T-helper 2 cell (primary cell): ENCODE results near the gene EHMT1.
A peak's percentile ranks its signal among the peaks of the same experiment; 100 is the strongest.

ENCODE experiments used
- DNase-seq, 5 experiments: peaks; one replicate each; pipeline versions ENCODE4 v3.0.0 to v3.0.0-alpha.2; 2012 to 2022

Gene EHMT1

DNA sequence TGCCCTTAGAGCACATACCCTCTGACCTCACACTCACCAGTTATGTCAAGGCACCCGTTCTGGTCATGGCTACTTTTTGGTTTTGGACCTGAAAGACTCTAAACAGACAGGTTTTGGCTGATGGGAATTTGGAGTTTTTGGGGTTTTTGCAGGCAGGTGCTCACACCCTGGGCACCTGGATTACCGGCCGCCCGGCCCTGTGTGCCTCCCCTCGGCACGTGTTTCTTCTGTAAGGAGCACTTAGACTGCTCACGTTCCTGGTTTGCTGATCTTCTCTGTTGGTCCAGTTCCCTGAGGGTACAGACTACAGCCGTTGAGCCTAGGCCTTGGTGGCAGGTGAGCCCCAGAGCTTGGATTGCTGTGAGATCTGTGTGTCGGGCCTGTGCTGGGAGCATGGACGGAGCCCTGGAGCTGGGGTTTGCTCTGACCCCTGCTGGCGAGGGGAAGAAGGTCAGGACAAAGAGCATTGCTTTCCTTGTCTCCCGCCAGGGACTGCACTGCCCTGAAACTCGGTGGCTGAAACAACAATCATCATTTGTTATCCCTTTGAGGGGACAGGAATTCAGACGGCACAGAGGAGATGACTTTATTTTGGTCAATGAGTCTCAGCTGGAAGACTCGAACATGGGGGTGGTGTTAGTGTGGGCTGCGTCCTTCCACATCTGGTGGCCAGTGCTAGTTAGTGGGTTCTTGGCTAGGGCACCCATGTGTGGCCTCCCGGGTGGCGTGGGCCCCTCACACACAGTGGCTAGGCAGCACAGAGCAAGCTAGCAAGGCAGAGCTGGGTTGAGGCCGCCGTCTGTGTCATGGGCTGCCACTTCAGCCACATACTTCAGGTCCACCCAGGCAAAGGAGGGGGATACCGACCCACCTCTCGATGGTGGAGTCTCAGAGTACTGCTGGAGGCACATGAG lies 76.4 kb downstream of the EHMT1 start:
- no peak for DNase-seq

DNA sequence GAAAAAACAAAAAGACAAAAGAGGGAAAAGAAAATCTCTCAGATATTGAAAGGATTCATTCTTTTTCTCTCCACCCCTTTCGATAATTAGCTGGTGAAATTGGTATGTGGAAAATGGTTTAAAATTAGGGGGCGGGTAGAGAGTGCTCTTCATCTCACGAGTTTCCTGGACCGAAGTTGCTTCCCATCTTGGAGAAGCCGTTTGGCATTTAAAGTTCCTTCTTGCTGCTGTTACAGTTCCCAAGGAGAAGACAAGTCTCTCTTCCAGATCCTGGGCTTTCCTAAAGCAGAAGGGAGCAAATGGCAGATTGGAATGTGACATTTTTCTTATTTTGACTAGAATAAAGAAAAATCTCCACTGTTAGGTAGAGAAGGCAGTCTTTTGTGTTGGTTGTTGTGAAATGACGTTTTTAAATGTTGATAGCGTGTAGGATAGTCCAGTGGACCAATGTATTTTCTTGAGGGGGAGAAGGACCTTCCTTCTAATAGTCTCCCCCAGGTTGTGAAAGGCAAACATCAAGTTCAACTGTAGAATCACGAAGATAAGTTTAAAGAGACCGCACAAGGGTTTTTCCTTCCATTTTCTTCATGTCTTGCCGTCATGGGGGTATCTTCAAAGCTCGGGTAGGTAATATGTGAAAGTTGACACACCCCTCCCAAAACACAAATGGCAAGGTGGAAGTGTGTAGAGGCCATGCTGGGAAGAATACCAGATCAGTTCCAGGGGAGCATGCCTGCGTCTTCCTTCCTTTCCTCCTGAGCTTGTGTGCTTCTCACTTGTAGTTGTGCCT lies 77.5 kb downstream of the EHMT1 start:
- no peak for DNase-seq

DNA sequence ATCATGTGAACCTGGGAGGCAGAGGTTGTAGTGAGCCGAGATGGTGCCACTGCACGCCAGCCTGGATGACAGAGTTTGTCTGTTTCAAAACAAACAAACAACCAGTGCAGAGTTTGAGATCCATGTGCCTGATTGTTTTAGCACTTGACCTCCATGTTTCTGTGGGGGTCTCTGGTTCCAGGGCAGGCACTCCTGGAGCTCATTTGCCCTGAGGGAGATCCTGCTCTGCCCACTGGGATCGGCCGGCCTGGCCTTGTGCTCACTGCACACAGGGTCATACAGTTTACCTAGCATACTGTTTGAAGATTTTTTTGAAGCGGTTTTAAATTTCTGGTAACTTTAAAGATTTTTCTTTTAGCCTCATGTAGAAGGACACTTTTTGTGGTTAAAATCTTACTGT lies 78.4 kb downstream of the EHMT1 start:
- no peak for DNase-seq

- no peak for DNase-seq
Measured at GRCh38 chr9:137697832-137698231, 79.0 kb downstream of the EHMT1 start.

GRCh38 chr9:137700911-137701310 lies 82.1 kb downstream of the EHMT1 start:
- DNase-seq, result no peak

GRCh38 chr9:137702615-137703379 lies 84.0 kb downstream of the EHMT1 start:
- no peak for DNase-seq

GRCh38 chr9:137703842-137704508 lies 85.2 kb downstream of the EHMT1 start:
- DNase-seq, result no peak

DNA sequence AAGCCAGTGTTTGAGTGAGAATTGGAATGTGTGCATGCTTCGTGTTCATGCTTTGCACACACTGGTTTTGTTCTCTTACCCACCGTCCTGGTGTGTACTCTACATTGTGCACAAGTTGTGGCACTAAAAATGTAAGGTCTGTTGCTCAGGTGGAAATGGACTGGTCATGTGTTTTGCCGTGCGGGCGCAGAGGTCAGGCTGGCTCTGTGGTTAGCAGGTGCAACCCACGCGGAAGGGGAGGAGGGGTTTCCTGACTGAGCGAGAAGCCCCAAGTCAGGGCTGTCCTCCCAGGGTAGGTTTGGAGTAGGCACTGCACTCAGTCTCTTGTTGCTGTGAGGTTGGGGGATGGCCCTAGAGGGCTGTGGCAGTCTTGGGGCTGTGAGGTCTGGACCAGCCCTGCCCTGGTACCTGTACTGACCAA lies 86.6 kb downstream of the EHMT1 start:
- peak in 2 of 5 experiments; percentile 18 to 53 for DNase-seq

GRCh38 chr9:137705906-137706305 lies 87.1 kb downstream of the EHMT1 start:
- DNase-seq, result no peak

GRCh38 chr9:137707361-137707760 lies 88.6 kb downstream of the EHMT1 start:
- DNase-seq, result no peak

DNA sequence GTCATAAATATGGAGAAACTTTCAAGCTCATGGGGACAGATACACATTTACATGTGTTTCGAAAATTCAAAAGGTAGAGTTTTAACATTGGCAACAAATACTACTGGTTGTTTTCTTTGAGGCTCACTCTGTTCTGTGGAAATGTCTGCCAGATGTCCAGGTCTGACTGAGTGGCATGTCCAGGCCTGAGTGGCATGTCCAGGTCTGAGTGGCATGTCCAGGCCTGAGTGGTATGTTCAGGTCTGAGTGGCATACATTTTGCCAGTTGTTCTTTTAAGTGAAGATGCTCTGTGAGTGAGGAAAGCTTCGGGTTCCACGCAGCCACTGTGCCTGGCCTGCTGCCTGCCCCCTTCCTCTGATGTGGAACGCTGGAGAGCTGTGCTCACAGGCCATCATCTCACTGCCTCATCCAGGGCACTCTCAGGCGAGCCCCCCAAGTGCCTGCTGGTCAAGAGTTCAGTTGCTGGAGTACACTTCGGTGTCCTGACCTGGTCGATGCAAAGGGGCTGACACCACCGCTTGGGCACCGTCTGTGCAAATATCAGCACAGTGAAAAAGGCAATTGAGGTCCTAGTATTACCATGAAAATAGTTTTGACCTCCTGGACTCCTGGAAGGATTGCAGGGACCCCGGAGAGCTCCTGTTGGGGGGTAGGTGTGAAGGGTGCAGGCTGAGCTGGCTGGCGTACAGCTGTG lies 89.9 kb downstream of the EHMT1 start:
- DNase-seq, result no peak

DNA sequence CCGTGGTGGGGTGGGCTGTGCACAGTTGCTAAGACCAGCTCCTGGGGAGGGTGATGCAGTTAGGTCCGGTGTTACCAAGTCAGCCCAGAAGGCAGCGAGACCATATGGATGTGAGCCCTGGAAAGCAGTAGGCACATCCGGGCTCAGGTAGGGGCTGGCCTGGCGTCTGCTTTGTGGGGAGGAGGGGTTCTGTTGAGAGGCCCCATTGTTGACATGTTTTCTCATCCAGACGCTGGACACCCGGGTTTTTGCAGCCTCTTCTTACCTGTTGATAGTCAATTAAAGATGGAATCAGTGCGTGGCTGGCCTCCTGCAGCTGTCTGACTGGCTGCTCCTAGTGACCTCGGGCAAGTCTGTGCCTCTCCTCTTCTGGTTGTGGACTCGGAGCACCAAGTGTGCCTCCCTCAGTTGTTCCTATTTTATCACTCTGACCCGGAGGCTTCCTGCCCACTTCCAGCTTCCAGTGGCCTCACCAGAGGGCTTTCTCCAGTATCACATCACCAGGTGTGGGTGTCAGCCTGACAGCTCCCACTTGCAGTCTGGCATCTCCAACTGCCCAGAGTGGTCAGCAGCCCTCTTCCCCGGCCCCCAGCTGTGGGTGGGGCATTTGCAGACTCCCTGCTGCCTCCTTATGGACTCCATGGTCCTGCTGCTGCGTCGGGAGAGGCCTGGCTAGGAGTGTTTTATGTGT lies 90.8 kb downstream of the EHMT1 start:
- DNase-seq, result no peak

- no peak for DNase-seq
Measured at GRCh38 chr9:137710704-137711103, 91.9 kb downstream of the EHMT1 start.

- DNase-seq, result no peak
Measured at GRCh38 chr9:137711678-137712105, 92.9 kb downstream of the EHMT1 start.

GRCh38 chr9:137715321-137715720 lies 96.5 kb downstream of the EHMT1 start:
- no peak for DNase-seq

- peak in 2 of 5 experiments; percentile 49 to 77 for DNase-seq
Measured at GRCh38 chr9:137715866-137716693, 97.3 kb downstream of the EHMT1 start.

GRCh38 chr9:137716694-137717287 lies 98.0 kb downstream of the EHMT1 start:
- DNase-seq, result no peak

DNA sequence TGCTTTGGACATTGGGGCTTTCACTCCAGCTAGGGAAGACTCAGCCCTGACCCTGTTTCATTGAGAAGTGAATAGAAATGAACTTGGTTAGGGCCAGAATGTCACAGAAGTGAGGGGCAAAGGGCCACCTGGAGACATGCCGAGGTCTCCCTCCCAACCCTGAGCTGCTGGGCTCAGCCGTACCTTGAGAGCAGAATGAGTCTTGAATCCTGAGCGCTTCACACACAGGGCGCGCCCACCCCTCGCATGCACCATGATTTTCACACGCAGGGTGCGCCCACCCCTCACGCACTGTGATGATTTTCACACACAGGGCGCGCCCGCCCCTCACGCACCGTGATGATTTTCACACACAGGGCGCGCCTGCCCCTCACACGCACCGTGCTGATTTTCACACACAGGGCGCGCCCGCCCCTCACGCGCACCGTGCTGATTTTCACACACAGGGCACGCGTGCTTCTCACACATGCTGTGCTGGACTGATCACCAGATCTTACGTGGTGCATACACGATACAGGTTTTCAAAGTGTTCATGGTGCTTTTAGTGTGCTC lies 99.0 kb downstream of the EHMT1 start:
- no peak for DNase-seq

DNA sequence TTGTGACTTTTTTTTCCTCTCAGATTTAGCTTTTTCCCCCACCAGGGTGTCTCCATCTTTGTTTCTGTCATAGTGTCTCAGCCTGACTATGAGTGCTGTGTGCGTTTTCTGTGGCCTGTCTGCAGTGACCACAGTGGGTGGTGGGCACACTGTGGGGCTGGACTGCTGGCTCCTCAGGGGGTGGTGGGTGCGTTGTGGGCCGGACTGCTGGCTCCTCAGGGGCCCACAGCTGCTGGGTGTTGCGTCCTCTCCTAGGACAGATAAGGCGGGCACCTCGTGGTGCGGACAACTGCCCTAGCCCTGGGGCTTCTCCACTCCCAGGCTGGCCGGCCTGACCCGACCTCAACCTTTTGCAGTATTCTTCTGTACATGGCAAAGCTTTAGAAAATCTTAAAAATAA lies 100.4 kb downstream of the EHMT1 start:
- no peak for DNase-seq
